PC-9 (cell line): ENCODE data around the gene RALGPS1.

Source experiments
- CTCF ChIP-seq: fragments of 200-600 bp; sonication (generic); conservative IDR thresholded peaks from 2 replicates; pipeline ENCODE4 v1.6.1; 2017; ENCODE audit warnings: mixed run types, antibody characterized with exemption, mild to moderate bottlenecking, moderate library complexity
- EZH2 ChIP-seq: fragments of 200-600 bp; sonication (generic); IDR thresholded peaks from 2 replicates; pipeline ENCODE4 v1.8.0; 2017; ENCODE audit warnings: antibody characterized with exemption, low read depth

- no peak for TF ChIP-seq CTCF
- no peak for TF ChIP-seq EZH2
Observed at GRCh38 chr9:127099664-127100063, 185.1 kb downstream of the RALGPS1 start.
